Raji (cell line): Measurements from ENCODE around the gene ZNHIT6.

ENCODE experiments used
- POLR2A ChIP-seq: IDR thresholded peaks from 2 replicates; pipeline ENCODE4 v1.6.1; 2011; ENCODE audit warnings: low read depth, low read length, control low read depth; ENCODE audit not compliant: insufficient read depth

The ZNHIT6 gene

DNA sequence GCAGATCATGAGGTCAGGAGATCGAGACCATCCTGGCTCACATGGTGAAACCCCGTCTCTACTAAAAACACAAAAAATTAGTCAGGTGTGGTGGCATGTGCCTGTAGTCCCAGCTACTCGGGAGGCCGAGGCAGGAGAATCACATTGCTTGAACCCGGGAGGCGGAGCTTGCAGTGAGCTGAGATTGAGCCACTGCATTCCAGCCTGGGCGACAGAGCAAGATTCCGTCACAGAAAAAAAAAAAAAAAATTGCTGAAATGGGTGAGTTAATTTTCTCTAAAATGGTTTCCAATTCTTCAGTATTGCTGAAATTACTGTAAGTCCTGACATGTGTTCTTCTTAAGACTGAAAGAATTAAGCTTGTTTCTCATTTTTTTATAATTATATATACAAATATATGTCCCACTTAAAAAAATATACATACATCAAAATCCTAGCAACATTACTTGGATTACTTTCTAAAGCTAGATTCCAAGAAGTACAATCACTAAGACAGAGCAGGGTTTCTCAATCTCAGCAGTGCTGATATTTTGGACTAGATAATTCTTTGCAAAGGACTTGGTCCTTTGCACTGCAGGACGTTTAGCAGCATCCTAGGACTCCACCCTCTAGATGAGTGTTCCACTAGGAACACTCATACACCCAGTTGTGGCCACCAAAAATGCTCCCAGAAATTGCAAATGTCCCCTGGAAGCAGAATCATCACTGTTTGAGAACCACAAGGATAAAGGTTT lies 24.8 kb downstream of the ZNHIT6 start:
- no peak for TF ChIP-seq POLR2A

DNA sequence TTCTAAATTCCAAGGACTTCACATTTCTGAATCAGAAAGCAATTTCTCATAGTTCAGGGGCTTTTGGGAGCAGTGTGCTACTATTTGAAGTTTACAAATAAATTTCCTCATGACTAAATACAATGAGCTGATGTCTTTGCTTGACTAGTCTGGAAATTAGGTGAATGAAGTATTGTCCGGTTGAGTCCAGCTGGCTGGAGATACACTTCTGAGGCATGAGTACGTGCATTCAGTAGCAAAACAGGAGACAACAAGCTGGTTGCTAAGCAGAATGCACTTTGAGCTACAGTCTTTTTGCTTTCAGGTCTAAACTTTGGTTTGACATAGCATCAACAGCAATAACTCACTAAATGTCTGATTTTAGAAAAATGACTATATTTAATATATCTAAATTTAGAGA lies 27.1 kb downstream of the ZNHIT6 start:
- TF ChIP-seq POLR2A = no peak

DNA sequence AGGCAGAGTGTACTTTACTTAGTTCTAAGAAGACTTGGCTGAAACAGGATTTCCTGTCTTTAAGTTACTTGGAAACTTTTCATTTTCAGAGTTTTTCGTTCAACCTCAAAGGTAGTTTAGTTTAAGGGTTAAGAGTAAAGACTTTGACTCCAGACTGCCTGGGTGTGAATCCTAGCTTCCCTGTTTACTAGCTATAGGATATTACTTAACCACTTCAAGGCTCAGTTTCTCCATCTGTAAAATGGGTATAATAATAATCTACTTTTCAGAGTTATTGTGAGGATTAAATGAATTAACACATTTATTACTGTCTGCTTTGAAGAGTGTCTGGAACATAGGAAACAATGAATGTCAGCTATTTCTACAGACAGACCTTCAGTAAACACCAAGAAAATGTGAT lies 30.0 kb downstream of the ZNHIT6 start:
- no peak for TF ChIP-seq POLR2A

DNA sequence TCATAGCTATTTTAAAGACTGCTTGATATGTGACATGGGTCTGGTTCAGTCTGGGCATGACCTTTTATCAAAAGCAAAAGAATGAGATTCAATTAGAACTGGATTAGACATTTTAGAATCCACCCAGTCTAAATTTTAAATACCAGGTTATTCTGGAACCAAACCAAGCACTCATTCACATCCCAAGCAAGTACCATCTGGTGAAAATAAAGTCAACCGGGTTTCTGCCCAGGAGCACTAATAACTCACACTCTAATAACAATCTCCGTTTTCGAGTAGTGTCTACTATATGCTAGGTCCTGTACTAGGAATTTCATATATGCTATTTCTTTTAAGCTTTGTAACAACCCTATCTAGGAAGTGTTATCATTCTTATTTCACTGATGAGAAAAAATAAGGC lies 30.6 kb downstream of the ZNHIT6 start:
- no peak for TF ChIP-seq POLR2A

DNA sequence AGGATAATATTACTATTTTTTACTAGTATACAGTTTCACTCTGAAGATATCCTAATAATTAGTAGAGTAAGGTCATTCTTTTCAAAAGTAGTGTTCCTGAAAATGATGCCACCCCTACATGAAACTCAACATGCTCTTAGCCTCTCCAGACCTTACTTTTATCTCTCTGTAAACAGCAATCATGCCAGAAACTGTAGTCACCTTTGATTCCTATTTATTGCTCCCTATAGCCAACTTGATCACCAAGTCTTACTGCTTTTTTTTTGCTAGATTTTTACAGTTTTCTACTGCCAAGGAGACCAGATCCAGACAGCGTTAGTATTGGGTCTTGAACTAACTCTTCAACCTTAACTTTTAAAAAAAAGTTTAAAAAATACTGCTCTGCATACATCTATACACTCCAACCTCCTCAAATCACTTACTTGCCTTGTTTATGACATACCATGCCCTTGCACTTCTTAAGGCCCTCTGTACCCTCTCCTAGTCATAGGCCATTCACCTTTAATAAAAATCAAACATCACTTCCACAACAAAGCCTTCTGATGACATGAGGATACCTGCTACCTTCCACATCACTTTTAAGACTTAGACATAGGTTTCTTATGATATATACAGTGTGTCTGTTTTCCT lies 36.1 kb downstream of the ZNHIT6 start:
- TF ChIP-seq POLR2A = no peak

DNA sequence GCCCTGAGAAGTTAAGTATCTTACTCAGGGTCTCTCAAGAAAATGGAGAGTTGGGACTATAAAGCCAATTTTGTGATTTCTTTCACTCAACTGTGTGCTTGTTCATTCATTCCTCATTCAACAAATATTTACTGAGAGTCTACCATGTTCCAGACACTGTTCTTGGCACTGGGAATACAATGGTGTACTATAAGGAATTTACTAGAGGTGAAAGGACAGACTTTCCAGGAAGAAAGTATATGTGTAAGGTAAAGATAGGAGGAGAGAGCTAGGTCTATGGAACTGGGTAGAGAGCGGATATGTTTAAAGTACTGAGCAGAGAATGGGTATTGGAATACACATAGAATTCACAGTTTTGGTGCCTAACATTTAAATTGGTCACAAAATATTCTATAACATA lies 42.3 kb downstream of the ZNHIT6 start:
- TF ChIP-seq POLR2A = no peak

DNA sequence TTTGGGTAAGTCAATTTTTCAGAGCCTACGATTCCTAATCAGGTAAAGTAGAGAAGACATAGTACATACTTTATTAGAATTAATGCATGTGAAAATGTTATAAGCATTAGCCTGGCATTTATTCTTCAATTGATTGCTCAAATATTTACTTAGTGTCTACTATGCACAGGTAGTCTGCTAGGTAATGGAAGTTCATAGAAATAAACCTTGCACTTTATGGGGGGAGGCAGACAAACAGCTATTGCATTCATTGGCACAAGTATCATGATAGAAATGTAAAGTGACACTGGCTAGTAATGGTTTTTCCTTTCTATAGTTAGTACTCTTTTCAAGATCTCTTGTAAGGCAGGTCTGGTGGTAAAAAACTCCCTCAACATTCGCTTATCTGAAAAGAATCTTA lies 44.9 kb downstream of the ZNHIT6 start:
- no peak for TF ChIP-seq POLR2A

DNA sequence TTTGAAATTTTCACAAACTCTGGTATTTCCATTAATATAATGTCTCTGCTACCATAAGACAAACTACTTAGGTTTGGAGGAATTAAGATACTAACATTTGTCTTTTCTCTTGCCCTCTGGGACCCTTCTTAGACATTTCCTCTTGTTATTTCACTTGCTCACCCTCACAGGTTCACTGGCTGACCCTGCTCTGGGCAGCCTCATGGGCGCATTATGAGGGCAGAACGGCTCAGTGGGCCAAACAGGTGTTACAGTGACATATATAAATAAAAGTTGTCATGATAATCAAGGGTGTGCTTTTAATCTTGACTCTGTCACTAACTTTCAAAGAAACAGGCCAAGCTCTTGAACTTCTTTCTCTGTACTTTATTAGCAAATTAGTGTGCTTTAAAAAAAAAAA lies 46.5 kb downstream of the ZNHIT6 start:
- no peak for TF ChIP-seq POLR2A

DNA sequence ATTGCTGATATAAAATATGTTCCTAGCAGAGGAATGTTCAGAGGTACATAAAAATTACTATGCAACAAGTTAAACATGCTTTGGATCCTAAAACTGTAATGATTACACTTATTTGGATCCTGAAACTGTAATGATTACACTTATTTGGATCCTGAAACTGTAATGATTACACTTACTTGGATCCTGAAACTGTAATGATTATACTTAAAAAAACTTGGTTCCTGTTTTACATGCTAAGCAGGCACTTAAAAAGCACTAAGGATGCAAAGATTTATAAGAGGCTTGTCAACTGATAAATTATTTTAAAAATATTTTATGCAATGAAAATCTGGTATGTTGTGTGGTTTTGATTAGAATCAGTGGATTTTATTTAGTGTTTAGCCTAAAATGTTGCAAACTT lies 47.7 kb downstream of the ZNHIT6 start:
- TF ChIP-seq POLR2A = no peak

DNA sequence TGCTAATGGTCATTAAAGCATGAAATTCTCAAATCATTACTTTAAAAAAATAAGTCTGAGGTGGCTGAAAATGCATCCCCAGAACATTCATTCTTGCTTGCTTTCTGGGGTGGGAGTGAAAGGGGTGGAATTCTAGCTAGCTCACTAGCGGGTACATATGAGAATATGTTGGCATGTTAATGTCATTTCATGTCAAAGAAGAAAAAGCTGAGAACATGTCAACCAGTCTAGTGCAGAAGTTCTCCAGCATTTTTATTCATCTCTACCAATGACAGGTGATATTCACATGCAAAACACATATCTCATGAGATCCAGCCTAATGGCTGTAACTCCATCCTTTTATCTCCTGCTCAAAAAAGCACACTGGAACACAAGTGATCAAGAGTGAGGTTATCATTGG lies 49.1 kb downstream of the ZNHIT6 start:
- no peak for TF ChIP-seq POLR2A

DNA sequence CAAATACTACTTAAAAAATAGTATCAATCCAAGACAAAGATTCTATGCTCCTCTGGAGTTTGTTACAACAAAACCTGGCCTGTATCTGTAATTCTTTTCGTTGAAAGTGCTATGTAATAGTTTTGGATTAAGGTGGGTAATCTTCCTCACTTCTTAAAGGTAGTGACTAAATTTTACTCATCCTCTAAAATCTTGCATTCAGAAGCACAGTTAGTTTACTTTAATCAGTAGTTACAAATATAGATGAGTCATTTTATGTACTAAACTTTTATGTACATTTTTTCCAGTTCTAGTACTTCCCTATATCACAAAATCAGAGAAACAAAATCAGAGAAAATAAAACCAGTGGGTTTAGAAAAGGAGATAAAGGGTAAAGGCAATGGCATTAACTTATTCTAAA lies 51.3 kb downstream of the ZNHIT6 start:
- TF ChIP-seq POLR2A = no peak

DNA sequence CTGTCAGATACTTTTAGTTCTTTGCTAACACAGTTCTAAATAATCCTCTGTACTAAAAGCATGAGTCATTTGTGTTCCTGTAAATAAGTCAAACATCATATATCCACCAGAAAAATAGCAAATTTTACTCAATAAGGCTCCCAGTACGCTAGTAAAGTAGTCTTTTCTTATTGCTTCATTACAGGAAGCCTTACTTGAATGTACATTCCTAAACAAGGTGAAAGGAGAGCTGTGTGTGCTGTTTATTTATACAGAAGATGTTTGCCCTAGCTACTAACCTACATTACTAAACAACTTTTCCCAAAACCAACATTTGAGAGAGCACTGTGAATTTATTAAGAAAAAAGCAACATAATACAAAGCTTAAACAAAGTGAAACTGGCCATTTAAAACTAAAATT lies 52.0 kb downstream of the ZNHIT6 start:
- no peak for TF ChIP-seq POLR2A

DNA sequence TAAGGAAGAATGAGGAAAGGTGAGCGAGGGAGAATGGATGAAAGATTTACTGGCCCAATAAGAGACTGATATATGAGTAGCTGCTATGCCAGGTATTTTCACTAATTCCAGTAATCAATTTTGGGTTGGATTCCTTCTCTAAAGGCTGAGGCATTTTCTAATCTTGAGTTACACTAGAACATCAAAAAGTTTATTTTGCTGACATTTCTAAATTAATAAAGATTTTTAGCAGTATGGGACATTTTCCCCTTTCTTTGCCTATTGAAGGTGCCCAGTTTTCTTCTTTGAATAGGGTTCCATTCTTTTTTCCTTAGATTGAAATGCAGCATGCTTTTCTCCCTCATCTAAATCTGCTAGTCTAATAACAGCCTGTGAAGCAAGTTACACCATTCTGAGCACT lies 52.9 kb downstream of the ZNHIT6 start:
- TF ChIP-seq POLR2A = no peak

DNA sequence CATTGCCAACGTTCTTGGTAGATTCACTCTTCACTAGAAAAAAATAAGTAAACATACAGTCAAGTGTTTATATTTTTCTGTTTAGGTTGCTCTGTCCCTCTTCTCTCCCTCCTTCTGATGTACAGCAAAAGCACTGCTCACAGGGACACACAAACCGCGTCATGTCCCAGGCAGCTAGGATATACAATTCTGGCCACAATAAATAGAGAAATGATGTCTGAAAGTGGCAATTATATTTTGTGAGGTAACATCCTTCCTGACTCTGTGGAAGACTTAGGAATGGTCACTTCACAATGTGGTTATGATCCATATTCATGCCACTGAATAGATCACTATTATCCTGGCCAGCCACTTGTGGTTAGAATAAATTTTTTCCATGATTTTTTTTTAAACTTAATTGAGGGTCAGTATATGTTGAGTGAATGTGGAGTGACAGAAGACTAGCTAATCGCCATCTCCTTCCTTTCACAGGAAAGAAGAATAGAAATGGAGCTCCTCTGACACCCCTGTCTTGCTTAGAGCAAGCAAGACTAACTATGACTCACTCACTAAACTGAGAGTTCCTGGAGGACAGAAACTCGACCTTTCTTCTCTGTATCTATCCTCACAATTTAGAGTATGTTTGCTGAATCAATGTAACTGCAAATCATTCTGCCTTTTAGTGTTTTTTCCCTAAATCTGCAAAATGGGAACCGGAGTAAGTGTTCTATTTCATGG lies 54.0 kb downstream of the ZNHIT6 start:
- no peak for TF ChIP-seq POLR2A

DNA sequence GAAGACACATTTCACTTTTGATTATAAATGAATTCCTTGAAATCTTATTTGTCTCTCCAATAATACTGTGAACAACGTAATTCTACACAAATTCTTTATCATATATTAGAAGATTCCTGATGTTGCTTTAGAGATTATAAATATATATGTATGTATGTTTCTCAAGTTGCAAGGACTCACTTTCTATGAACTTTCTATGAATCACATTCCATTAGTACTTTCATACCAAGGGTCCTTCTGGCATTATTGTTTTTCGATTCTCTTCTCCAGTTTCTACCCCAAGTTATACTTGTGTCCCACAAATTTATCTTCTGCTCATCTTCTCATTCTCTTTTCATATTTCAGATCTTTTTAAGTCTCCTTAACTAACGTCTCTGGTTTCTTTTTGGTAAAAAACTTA lies 55.9 kb downstream of the ZNHIT6 start:
- TF ChIP-seq POLR2A = no peak

DNA sequence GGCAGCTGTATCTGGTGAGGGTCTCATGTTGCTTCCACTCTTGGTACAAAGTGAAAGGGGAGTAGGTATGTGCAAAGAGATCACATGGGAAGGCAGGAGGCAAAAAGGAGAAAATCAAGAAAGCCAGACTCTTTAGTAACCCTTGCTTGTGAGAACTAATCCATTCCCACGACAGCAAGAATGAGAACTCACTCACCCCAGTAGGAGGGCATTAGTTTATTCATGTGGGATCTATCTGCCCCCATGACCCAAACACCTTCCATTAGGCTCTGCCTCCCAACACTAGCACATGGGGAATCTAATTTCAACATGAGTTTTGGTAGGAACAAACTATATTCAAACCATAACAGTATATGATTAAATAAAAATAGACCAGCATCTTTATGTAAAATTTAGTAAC lies 57.6 kb downstream of the ZNHIT6 start:
- no peak for TF ChIP-seq POLR2A

DNA sequence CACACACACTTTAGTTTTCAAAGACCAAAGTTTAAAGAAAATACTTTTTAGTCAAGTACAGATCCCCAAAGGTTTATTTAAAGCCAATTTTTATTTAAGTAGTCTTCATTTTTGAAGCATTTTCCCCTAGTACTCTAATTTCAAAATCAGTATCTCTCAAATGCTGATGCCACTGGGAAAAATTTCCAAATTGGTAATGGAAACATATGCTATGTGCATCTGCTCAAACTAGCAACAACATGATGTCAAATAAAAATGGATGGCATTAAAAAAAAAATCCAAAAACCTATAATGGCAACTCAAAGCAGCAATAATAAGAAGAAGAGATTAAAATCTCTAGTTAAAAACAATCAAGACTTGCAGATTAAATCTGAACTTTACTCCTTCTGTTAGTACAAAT lies 58.6 kb downstream of the ZNHIT6 start:
- TF ChIP-seq POLR2A = no peak

DNA sequence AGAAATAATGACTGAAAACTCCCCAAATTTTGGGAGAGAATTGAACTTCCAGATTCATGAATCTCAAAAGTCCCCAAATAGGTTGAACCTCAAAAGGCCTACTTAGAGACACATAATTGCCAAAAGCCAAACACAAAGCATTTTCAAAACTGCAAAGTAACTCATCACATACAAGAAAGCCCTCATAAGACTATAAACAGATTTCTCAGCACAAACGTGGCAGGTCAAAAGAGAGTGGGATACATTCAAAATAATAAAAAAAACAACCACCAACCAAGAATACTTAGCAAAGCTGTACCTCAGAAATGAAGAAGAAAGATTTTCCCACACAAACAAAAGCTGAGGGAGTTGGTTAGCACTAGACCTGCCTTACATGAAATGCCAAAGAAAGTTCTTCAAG lies 69.8 kb downstream of the ZNHIT6 start:
- no peak for TF ChIP-seq POLR2A
